GM18526 (cell line): ENCODE data around the gene ADARB2.

Source experiments
- POLR2A ChIP-seq: IDR thresholded peaks from 3 replicates; pipeline ENCODE4 v1.6.1; 2011; ENCODE audit not compliant: insufficient read length; ENCODE audit errors: extremely low read depth

The ADARB2 gene

DNA sequence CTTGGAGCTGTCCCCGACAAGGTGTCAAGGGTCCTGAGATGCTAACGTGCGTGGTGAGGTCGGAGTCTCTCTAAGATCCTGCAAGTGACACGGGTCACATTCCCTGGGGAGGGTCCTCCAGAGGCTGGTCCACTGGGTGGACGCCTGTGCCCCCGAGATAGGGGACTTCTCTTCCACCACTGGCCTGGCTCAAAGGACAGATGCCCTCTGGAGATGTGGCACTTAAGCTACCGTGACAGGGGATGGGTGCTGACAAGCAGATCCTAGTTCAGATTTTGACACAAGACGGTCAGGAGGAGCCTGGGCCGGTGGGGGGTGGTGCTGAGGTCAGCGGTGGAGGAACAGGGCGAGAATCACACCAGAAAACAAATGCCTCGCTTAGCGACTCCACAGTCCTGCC lies 178.0 kb downstream of the ADARB2 start:
- TF ChIP-seq POLR2A: no peak

DNA sequence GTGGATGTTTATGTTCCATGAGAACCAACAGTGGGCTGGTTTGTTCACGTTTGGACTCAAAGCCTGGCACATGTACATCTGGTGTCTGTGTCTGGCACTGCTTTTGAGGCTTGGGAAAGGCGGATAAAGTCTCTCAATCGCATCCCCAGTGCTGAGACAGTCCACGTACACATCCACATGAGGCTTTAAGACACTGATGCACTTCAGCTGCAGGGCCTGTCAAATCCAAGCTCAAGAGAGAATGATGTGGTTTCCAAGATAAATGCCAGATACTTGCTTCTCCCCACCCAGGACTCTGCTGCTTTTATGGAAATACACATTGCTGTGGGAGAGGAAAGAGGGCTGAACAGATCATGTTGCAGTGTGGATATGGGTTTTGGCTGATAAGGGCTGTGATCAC lies 178.4 kb downstream of the ADARB2 start:
- no peak for TF ChIP-seq POLR2A

DNA sequence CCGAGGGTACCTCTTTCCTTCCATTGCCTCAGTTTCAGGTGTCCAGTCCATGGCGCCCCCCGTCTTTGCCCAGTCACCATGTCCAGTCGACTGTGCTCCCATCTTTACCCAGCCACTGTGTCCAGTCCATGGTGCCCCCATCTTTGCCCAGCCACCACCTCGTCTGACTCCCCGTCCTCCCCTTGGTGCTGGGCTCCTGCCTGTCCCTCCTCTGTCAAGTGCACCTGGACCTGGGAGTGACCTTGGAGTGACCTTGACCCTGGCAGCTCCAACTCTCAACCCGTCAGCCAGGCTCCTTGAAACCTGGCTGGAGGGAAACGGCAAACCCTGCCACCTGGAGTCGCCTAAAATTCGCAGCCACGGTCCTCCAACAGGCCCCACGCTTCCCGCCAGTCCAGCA lies 180.2 kb downstream of the ADARB2 start:
- no peak for TF ChIP-seq POLR2A

DNA sequence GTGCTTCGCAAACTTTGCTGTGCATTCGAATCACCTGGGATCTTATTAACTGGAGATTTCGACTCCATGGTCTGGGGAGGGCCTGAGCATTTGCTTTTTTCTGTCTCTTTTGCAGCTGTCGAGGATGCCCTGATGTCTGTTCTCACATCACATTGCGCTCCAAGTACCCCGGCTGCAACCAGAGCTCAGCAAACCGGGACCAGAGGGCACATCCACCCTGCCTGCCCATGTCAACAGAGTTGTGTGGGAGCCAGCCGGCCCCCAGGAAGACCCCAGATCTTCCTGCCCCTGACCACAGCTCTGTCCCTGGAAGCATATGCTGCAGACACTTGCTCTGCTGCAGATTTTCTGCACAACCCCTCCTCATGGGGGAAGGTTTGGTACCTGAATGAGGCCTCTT lies 180.8 kb downstream of the ADARB2 start:
- no peak for TF ChIP-seq POLR2A

DNA sequence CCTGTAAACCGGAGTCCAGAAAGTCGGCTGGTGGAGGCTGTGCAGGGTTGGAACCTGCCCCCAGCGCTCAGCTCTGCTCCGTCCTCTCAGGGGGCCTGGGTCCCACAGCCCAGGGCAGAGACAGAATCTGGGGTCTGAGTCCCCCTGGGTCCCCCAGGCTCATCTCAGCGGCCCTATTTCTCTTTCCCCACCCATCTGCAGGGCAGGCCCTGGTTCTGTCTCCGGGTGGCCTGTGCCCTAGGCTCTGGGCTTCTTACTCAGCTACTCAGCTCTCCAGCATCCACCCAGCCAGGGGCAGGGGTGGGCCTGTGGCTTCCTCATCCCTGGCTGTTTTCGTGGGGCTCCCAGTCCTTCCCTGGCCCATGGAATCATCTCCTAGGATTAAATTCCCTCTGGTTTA lies 183.4 kb downstream of the ADARB2 start:
- TF ChIP-seq POLR2A: no peak

DNA sequence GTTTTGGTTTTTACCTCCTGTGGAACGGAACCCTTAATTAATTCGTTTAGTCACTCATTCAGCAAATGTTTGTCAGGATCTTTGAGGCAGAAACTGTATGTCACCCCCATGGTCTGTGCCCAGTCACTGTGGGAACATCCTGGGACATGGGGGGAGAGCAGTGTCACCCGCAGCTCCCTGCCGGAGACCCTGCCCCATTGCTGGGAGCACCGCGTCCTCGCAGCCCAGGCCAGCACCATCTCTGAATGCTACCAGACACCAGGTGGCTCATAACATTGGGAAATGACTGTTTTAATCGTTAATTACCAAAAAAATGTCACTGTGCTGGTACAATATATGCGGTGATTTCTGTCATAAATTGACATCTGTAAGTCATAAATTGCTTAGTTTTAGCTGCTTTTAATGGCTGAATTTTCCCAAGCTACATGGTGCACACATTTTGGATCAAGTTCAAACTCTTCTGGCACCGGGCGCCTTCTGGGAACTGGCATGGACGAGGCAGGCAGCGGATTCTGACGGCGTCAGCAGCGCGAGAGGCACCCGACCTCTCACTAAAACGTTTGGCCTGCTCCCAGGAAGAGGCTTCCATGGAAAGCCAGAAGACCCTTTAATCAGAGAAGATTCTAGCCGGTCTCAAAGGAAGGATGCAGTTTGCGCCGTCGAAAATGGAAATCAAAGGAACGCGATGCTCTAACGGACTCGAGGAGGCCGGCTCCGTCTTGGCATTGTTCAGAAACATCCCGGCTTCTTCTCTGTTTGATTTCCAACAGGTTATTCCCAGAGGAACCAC lies 184.2 kb downstream of the ADARB2 start:
- TF ChIP-seq POLR2A: no peak

DNA sequence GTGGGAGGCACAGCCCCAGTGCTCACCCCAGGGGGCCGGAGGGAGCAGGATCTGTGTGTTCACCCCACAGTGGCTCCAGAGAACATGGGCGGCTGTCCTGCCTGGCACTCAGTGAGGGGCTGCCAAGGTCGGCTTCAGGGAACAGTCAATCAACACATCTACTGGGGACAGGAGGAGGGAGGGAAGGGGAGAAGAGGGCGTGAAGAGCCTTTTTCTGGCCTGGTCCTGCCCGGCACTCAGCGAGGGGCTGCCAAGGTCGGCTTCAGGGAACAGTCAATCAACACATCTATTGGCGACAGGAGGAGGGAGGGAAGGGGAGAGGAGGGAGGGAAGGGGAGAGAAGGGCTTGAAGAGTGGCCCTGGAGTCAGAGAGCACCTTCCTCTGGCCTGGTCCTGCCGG lies 184.9 kb downstream of the ADARB2 start:
- no peak for TF ChIP-seq POLR2A

DNA sequence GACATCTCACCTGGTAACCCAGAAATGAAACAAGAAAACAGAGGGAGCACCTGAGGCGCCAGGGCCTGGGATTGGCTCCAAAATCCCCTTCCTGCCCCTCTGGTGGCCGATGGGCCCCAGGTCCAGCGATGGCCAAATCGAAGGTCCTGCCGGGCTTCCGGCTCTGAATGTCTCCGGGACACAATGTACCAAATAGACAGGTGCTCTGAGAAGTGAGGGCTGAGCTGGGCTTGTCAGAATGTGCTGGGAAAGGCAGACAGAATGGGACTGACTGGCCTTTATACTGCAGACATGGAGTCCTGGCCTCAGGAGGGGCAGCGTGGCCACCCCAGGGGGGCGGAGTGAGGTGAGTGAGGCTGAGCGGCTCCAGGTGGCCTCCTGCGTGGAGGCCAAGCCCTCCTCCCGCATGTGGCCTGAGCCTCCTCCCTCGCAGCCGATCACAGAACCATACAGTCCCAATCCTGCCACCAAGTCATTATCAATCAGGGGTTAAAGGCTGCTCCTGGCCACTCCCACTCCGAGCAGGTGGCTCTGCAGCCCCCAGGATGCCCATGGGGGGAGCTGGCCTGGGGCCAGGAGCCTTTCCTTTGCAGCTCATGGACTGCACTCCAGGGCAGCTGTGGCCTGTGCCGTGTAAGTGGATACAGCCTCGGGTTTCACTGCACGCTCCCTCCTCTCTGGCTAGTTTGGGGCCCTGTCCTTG lies 185.5 kb downstream of the ADARB2 start:
- no peak for TF ChIP-seq POLR2A

DNA sequence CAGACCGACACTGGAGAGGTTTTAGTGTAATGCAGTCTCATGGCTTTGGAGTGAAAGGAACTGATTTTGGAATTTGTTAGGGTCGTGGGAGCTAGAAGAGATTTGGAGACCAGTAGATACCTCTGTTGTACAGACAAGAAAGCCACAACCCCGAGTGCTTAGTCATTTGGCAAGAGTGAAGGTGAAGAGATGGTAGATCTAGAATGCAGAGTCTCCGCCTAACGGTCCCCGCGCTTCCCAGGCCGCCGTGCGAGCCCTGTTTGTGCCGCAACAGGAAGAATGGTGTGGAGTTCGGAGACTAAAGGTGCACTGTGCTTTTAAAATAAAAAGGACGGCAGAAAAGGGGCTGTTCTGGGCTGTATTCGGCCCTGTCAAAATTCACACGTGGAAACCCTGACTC lies 186.7 kb downstream of the ADARB2 start:
- no peak for TF ChIP-seq POLR2A

DNA sequence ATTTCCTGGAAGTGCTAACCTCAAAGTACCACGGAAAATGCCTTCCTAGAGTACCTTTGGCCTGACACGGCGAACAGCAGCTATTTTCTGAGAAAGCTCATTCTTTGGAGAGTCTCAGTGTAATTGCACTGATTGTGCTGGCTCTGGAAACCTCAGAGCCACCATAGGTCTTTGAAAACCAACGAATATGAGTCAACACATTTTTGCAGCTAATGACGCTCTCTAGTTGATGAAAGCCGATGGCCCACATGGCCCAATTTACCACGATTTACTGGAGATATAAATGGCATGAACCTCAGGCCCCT lies 187.1 kb downstream of the ADARB2 start:
- TF ChIP-seq POLR2A: no peak

DNA sequence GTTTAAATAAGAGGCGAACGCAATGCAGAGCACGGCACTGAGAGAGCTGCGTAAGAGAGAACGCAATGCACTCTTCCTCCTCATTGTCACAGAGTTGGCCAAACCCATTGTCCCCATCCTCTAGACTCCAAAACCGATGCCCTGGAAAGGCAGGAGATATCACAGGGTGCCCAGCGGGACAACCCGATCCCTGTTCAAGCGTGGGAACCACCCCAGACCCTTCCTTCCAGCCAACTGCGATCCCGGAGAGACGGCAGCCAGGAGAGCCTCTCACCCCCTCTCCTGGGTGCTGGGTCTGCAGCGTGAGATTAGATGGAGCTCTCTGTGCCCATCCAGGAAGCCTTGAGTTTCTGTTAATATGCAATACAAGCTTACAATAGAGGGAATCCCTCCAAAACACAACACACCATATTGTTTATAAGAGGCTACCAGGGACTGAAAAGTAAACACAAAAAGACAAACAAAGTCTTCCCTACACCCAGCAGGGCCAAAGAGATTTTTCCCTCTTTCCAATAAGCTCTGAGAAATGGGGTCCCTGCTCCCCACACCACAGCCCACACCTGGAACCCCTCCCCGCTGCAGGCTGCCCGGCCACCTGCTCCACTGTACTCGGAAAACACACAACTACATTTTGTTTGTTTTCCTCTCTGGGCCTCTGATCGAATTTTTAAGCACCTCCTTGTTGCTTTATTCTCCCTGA lies 187.6 kb downstream of the ADARB2 start:
- TF ChIP-seq POLR2A: no peak

DNA sequence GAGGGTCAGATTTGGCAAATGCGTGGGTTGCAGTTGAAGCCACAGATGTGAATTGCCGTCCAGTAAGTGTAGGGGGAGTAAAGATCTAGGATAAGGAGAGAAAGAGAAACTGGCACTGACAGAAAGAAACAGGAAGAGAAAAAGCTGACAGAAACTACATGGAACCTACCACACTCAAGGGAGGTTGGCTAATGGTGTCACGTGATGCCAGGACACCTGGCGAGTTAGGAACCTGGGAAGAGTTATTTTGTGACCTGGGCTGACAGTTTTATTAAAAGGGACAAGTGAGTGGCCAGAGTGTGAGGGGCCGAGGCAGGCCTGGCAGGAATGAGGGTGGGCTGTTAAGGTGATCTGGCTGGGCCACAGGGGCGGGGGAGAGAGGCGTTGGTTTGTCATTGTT lies 188.7 kb downstream of the ADARB2 start:
- no peak for TF ChIP-seq POLR2A

DNA sequence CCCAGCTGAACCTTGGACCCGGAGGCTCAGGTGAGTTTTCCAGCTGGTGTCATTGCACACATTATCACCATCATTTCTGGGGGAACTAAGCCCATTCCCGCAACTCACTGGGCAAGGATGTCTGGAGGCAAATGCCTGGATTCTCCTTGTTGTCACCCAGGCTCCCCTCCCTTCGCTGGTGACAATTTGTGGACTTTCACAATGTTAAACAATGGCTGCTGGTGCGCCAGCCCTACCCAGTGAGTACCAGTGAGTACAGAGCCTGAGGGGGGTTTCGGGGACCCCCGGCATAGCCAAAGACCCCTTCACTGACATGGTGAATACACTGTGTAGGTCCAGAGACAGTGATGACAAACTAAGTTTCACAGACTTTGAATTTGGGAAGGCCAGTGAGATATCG lies 189.2 kb downstream of the ADARB2 start:
- TF ChIP-seq POLR2A: no peak

DNA sequence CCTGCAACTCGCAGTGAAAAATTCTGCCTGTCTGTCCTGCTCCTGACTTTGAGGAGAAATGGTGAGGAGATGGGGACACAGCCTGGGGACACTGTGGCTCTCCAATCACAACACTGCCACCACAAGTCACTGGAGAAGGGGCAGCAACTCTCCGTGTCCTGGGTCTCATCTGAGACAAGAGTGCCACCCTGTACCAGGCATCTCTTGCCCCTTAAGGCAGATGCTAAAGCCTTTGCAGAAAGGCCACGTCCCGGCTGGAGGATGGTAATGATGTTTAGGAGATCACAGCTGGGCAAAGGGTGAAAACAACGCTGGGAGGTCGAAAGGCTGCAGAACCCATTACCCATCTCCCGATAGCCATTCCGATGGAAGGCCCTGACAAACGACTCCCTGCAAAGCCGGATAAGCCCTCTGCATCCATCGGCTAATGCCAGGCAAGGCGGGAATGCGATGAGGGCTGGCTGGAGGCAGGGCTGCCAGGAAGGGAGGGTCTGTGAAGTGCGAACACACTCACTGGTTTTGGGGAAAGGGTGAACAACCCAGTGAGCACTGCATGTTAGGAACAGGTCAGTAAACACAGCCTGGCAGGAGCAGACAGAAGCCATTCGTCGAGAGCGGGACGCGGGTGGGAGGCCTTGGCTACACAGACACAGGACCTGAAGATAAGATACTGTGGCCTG lies 190.8 kb downstream of the ADARB2 start:
- TF ChIP-seq POLR2A: no peak

DNA sequence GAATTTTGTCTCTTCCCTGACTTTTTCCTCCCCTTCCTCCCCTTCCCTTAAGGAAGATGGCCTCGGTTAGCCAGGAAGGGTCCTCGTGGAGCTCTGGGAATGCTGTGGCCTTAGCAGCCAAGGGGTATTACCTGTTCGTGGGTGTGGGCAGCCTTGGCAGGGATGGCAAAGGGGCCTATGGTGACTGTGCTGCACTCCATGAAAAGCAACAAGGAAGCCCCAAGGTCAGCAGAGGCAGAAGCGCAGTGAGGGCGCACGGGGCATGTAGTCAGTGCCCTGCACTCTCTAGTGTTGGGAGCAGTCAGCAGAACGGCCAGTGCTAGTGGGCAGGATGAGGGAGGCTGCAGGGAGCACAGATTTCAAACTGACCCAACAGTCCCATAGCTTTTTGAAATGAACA lies 191.8 kb downstream of the ADARB2 start:
- TF ChIP-seq POLR2A: no peak

DNA sequence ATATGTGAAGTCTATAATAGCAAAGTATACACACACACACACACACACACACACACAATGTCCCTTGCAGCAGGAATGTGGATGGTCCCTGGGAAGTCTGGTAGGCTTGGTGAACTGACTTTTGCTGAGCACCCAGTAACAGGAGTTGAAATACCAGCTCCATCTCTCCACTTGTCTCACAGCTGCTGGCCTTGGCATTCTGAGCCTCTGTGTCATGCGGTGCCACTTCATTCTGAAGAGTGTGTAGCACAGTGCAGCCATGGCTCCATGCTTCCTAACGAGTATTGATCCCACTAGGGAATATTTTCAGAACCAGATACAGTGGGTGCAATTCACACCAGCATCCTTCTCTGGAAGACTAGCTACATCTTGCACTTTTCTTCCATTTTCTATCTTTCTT lies 192.4 kb downstream of the ADARB2 start:
- no peak for TF ChIP-seq POLR2A

DNA sequence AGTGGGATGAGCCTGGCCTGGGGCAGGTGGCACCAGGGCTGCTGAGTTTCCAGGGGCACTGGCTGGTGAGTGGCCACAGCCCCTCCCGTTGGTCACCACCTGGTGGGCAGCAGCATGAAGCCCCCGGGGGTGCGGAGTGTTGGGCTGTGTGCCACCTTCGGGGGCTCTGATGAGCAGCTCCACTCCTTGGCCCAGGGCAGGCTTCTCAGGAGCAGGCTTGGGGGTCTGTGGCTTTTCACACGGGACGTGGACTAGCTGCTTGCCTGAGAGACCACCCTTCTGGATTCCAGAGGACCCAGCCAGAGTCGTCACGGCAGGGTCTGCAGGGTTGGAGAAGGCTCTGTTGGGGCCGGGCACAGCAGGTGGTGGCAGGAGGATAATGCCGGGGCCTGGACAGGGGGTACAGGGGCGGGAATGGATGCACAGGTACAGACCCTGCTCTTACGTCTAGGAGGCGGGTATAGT lies 193.1 kb downstream of the ADARB2 start:
- TF ChIP-seq POLR2A: no peak
